Hepatocyte (in vitro differentiated cells): ENCODE data around the gene PPP1R14B. TPM values are rescaled to one million over a fixed set of nuclear protein-coding genes. Genes with fewer than 3 reads are reported as not detected.

Experiments
- DNase-seq: peaks from one replicate; pipeline ENCODE4 v3.0.0-alpha.2; 2016; ENCODE audit warnings: low spot score
- H2AFZ ChIP-seq: fragments of 200-600 bp; sonication (generic); 2 replicates; pipeline ENCODE4 v1.6.0; 2016; ENCODE audit warnings: antibody characterized with exemption, mild to moderate bottlenecking
- H3K27ac ChIP-seq: fragments of 200-600 bp; sonication (generic); 2 replicates; pipeline ENCODE4 v1.5.1; 2016; ENCODE audit warnings: mild to moderate bottlenecking
- H3K27me3 ChIP-seq: fragments of 200-600 bp; sonication (generic); 2 replicates; pipeline ENCODE4 v1.6.1; 2016
- H3K36me3 ChIP-seq: fragments of 200-600 bp; sonication (generic); replicated peaks from 2 replicates; pipeline ENCODE4 v1.5.1; 2016; ENCODE audit warnings: low read depth; ENCODE audit not compliant: insufficient read depth
- H3K4me1 ChIP-seq: fragments of 200-600 bp; sonication (generic); 2 replicates; pipeline ENCODE4 v1.5.1; 2016; ENCODE audit warnings: mild to moderate bottlenecking, moderate library complexity; ENCODE audit not compliant: insufficient read depth
- H3K4me2 ChIP-seq: fragments of 200-600 bp; sonication (generic); 2 replicates; pipeline ENCODE4 v1.6.0; 2016
- H3K4me3 ChIP-seq: fragments of 200-600 bp; sonication (generic); 2 replicates; pipeline ENCODE4 v1.5.1; 2016; ENCODE audit warnings: mild to moderate bottlenecking
- H3K79me2 ChIP-seq: fragments of 200-600 bp; sonication (generic); 2 replicates; pipeline ENCODE4 v1.6.0; 2017; ENCODE audit warnings: mild to moderate bottlenecking
- H3K9me2 ChIP-seq: fragments of 200-600 bp; sonication (generic); replicated peaks from 2 replicates; pipeline ENCODE4 v1.6.0; 2017; ENCODE audit warnings: mild to moderate bottlenecking; ENCODE audit not compliant: insufficient read depth
- H3K9me3 ChIP-seq: fragments of 200-600 bp; sonication (generic); 2 replicates; pipeline ENCODE4 v1.5.1; 2016; ENCODE audit warnings: low read depth, mild to moderate bottlenecking
- H4K20me1 ChIP-seq: fragments of 200-600 bp; sonication (generic); 2 replicates; pipeline ENCODE4 v1.6.0; 2016; ENCODE audit warnings: mild to moderate bottlenecking; ENCODE audit not compliant: insufficient read depth, poor library complexity, severe bottlenecking
- CTCF ChIP-seq: fragments of 200-600 bp; sonication (generic); IDR thresholded peaks from 2 replicates; pipeline ENCODE4 v1.5.1; 2016; ENCODE audit warnings: antibody characterized with exemption, mild to moderate bottlenecking; ENCODE audit not compliant: poor library complexity
- EZH2 ChIP-seq: fragments of 200-600 bp; sonication (generic); IDR thresholded peaks from 2 replicates; pipeline ENCODE4 v1.6.1; 2016; ENCODE audit warnings: antibody characterized with exemption, mild to moderate bottlenecking, borderline replicate concordance
- EZH2phosphoT487 ChIP-seq: fragments of 200-600 bp; sonication (generic); IDR thresholded peaks from one replicate; pipeline ENCODE4 v1.6.1; 2018; ENCODE audit warnings: antibody characterized with exemption, mild to moderate bottlenecking, low read depth, moderate library complexity; ENCODE audit not compliant: unreplicated experiment, severe bottlenecking
- WGBS: methylation state at CpG from one replicate; pipeline ENCODE4 v1.1.6; 2016; ENCODE audit warnings: low lambda C conversion rate; ENCODE audit errors: missing lambda C conversion rate; 5-methylcytosine and 5-hydroxymethylcytosine counted together
- polyA plus RNA-seq: library from polyadenylated mRNA; unstranded; fragments of >200 nt; fragmentation: Nextera tagmentation; extraction: Ambion mirVana; gene quantifications from 2 replicates; pipeline ENCODE4 v1.2.1, GENCODE V29; 2016
- total RNA-seq: library from RNA; depleted of rRNA; stranded (reverse); fragments of >200 nt; gene quantifications from 2 replicates; pipeline ENCODE4 v1.2.3, GENCODE V29; 2014

The PPP1R14B gene
- total and polyA plus RNA-seq, 2 experiments from 2014 or later = 86.8 to 229 TPM

GRCh38 chr11:64258946-64259532 is 12.3 kb upstream of the PPP1R14B start:
- no peak overlapping the region for H3K4me3 ChIP-seq
- H3K27me3 ChIP-seq = no peaks in the 10 kb centered on the region
- no peak for TF ChIP-seq EZH2
- TF ChIP-seq EZH2phosphoT487 = no peak
- TF ChIP-seq CTCF = no peak
- H3K79me2 ChIP-seq = no peaks in the 10 kb centered on the region
- no peaks in the 10 kb centered on the region for H3K4me1 ChIP-seq
- H3K9me2 ChIP-seq = no peaks in the 10 kb centered on the region
- no peak overlapping the region for H3K4me2 ChIP-seq
- H3K36me3 ChIP-seq = no peaks in the 10 kb centered on the region
- no peaks in the 10 kb centered on the region for H4K20me1 ChIP-seq
- 98% methylated on average over 25 of the region's 32 CpGs for WGBS
- no peak overlapping the region for H3K27ac ChIP-seq
- H3K9me3 ChIP-seq = no peaks in the 10 kb centered on the region
- DNase-seq = no peak
- H2AFZ ChIP-seq = no peak overlapping the region

- no peaks in the 10 kb centered on the region for H3K9me3 ChIP-seq
- no peaks in the 10 kb centered on the region for H3K79me2 ChIP-seq
- no peak overlapping the region for H3K27ac ChIP-seq
- 93% methylated on average over 21 of the region's 24 CpGs for WGBS
- no peak overlapping the region for H3K4me3 ChIP-seq
- DNase-seq = no peak
- no peaks in the 10 kb centered on the region for H3K9me2 ChIP-seq
- no peak overlapping the region for H2AFZ ChIP-seq
- TF ChIP-seq EZH2phosphoT487 (no peak), EZH2 (no peak), CTCF (no peak)
- no peaks in the 10 kb centered on the region for H3K27me3 ChIP-seq
- no peak overlapping the region for H3K4me2 ChIP-seq
- H4K20me1 ChIP-seq = no peaks in the 10 kb centered on the region
- no peaks in the 10 kb centered on the region for H3K36me3 ChIP-seq
- H3K4me1 ChIP-seq = no peaks in the 10 kb centered on the region
Observed at GRCh38 chr11:64258356-64258755, 11.6 kb upstream of the PPP1R14B start.

- Histone ChIP-seq H3K36me3 (no peaks in the 10 kb centered on the region), H2AFZ (no peak overlapping the region), H4K20me1 (peaks cover 5% of the 10 kb centered on the region), H3K27me3 (no peaks in the 10 kb centered on the region), H3K4me1 (peaks cover 5% of the 10 kb centered on the region), H3K79me2 (peaks cover 16% of the 10 kb centered on the region), H3K4me2 (no peak overlapping the region), H3K27ac (no peak overlapping the region), H3K9me3 (no peaks in the 10 kb centered on the region), H3K4me3 (no peak overlapping the region), H3K9me2 (no peaks in the 10 kb centered on the region)
- DNase-seq = no peak
- TF ChIP-seq EZH2 (no peak), EZH2phosphoT487 (no peak), CTCF (no peak)
- 96% methylated on average over 15 of the region's 15 CpGs for WGBS
Observed at GRCh38 chr11:64256300-64256699, 9.6 kb upstream of the PPP1R14B start.
